Heart right ventricle (tissue), 16 donors: ENCODE measurements around the gene DNAH17. TPM values are rescaled to one million over a fixed set of nuclear protein-coding genes. Genes with fewer than 3 reads are reported as not detected.
A peak's percentile ranks its signal among the peaks of the same experiment; 100 is the strongest.

Experiments
- ATAC-seq, 8 donors: fragments of 200-7000 bp; cut with Tn5 transposase; one replicate each; pipeline ENCODE4 v1.9.1; 2020; ENCODE audit warnings: mild to moderate bottlenecking in 8 of 8, moderate library complexity in 8 of 8, moderate number of reproducible peaks in 1 of 8
- DNase-seq, 2 donors: peaks; one replicate each; pipeline ENCODE4 v3.0.0-alpha.2; 2020
- H3K27ac ChIP-seq, 10 donors: fragments of 200-600 bp; sonication (generic) in 2 of 10; one replicate each; pipeline versions ENCODE4 v1.5.0 to v1.8.0; 2020 to 2022; ENCODE audit warnings: mild to moderate bottlenecking in 3 of 10
- H3K27me3 ChIP-seq, 7 donors: fragments of 200-600 bp; one replicate each; pipeline ENCODE4 v1.8.0; 2021 to 2022; ENCODE audit warnings: mild to moderate bottlenecking in 2 of 7
- H3K36me3 ChIP-seq, 9 donors: fragments of 200-600 bp; sonication (generic) in 1 of 9; one replicate each; pipeline versions ENCODE4 v1.5.0 to v1.8.0; 2020 to 2022; ENCODE audit warnings: mild to moderate bottlenecking in 2 of 9
- H3K4me1 ChIP-seq, 9 donors: fragments of 200-600 bp; sonication (generic) in 1 of 9; one replicate each; pipeline versions ENCODE4 v1.5.0 to v1.8.0; 2020 to 2022; ENCODE audit warnings: mild to moderate bottlenecking in 4 of 9
- H3K4me3 ChIP-seq, 10 donors: fragments of 200-600 bp; sonication (generic) in 2 of 10; one replicate each; pipeline versions ENCODE4 v1.5.0 to v1.8.0; 2020 to 2022; ENCODE audit warnings: mild to moderate bottlenecking in 7 of 10, moderate library complexity in 2 of 10
- H3K9me3 ChIP-seq, 11 donors: fragments of 200-600 bp in 10 of 11; sonication (generic) in 2 of 11; one replicate each; pipeline versions ENCODE4 v1.5.0 to v1.8.0; 2013 to 2022; ENCODE audit warnings: mild to moderate bottlenecking in 2 of 11, control low read depth in 1 of 11, moderate library complexity in 1 of 11
- WGBS, 2 donors: extraction: QIAGEN DNeasy Blood & Tissue Kit; methylation state at CpG; one replicate each; pipeline ENCODE4 v1.1.7; 2013; ENCODE audit warnings: inconsistent platforms in 1 of 2; 5-methylcytosine and 5-hydroxymethylcytosine counted together
- intact Hi-C, 10 donors: fragments of 100-400 bp; cut with DNase I; formaldehyde crosslinking; loops; one replicate each; pipeline versions ENCODE4 v1.11.1 to v1.14.2; 2022
- polyA plus RNA-seq, 2 donors: library from polyadenylated mRNA; stranded (reverse); fragments of 200-250 nt; gene quantifications; one replicate each; pipeline ENCODE4 v1.2.3, GENCODE V29; 2013
- total RNA-seq, 10 donors: library from RNA; stranded (reverse); fragmentation: NEBNext Ultra II Directional in 3 of 10; extraction: Animal tissue kit (Norgen Biotek cat#: 25700) in 3 of 10; gene quantifications; one replicate each; pipeline versions ENCODE4 v1.2.1 to v1.2.4, GENCODE V29; 2021 to 2023
- TF ChIP-seq, protein P1 (sequence below), 9 donors: fragments of 200-600 bp; sonication (generic) in 2 of 9; IDR thresholded peaks; one replicate each; pipeline versions ENCODE4 v1.5.0 to v1.8.0; 2021 to 2022; ENCODE audit warnings: antibody characterized with exemption in 9 of 9, mild to moderate bottlenecking in 5 of 9, moderate library complexity in 1 of 9
- donor health status: Arrhythmogenic right ventricular cardiomyopathy.
- donor health status: ischemic (EF 13 %, LVEDD 7.1; RV severe dilation, severe dysfunction).
- donor health status: healthy with polysubstance abuse.
- donor health status: DM: no; HTN: yes; CAD: no.
- donor health status: DM: no; HTN: no; CAD: no.
- donor health status: ischemic (EF 25% LVEDD 6.9; RV normal size, moderate dysfunction).
- donor health status: ischemic (EF 25% LVEDD 5.7; RV mildly dilated, moderate dysfunction).
- donor health status: healthy.
- donor health status: DM: yes; HTN: yes; CAD: no.
- donor health status: Ischemic cardiomyopathy.
- donor health status: ischemic (EF 35%, LVEDD 5.7; RV mildly dilated, moderate dysfunction).
- donor health status: nonischemic (EF 11% LVEDD 7.7; RV severe dilation, severe dysfunction).
- donor health status: DM: yes; HTN: yes; CAD: no.
- donor health status: PGD.
- donor health status: ischemic (EF 29% LVEDD 5.4; RV normal size, mild dysfunction).
- donor health status: nonischemic (EF 23%, LVEDD 6.1; RV moderate dilation, normal function).

DNAH17 gene
- total and polyA plus RNA-seq, 12 donors = 0.05 to 0.30 (median 0.09) TPM; not detected in 4

DNA sequence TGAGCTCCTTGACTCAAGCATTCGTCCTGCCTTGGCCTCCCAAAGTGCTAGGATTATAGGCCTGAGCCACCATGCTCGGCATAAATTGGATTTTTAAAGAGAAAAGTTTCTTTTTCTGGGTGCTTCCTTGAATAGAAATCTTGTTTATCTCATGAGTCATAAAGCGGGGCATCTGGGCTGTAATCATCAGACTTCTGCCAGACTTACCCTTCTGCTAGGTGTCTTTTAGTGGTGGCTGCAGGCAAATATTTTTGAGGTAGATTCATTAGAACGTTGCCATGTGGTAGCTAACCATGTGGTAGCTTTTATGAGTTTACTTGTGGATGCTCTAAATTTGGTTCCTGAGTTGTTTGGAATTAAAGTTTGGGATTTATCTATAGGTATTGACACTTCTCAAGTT lies 185.4 kb downstream of the DNAH17 start:
- TF ChIP-seq, protein P1, sequence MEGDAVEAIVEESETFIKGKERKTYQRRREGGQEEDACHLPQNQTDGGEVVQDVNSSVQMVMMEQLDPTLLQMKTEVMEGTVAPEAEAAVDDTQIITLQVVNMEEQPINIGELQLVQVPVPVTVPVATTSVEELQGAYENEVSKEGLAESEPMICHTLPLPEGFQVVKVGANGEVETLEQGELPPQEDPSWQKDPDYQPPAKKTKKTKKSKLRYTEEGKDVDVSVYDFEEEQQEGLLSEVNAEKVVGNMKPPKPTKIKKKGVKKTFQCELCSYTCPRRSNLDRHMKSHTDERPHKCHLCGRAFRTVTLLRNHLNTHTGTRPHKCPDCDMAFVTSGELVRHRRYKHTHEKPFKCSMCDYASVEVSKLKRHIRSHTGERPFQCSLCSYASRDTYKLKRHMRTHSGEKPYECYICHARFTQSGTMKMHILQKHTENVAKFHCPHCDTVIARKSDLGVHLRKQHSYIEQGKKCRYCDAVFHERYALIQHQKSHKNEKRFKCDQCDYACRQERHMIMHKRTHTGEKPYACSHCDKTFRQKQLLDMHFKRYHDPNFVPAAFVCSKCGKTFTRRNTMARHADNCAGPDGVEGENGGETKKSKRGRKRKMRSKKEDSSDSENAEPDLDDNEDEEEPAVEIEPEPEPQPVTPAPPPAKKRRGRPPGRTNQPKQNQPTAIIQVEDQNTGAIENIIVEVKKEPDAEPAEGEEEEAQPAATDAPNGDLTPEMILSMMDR (IDR thresholded peaks at IDR 0.05) = no peak
- intact Hi-C loops = no loop called here
- DNase-seq (no peak), ATAC-seq (no peak)
- Histone ChIP-seq H3K4me3 (no peak overlapping the region), H3K27me3 (no peaks in the 10 kb centered on the region), H3K4me1 (peaks cover 21 to 89% (median 80%) of the 10 kb centered on the region in 9 donors), H3K36me3 (peaks cover 0 to 68% (median 0%) of the 10 kb centered on the region in 9 donors), H3K27ac (peak overlapping the region in 5 of 10 donors; percentile 3 to 99 (median 89)), H3K9me3 (no peaks in the 10 kb centered on the region)
- WGBS, 2 donors = 73 to 87% methylated on average over 4 of the region's 4 CpGs

DNA sequence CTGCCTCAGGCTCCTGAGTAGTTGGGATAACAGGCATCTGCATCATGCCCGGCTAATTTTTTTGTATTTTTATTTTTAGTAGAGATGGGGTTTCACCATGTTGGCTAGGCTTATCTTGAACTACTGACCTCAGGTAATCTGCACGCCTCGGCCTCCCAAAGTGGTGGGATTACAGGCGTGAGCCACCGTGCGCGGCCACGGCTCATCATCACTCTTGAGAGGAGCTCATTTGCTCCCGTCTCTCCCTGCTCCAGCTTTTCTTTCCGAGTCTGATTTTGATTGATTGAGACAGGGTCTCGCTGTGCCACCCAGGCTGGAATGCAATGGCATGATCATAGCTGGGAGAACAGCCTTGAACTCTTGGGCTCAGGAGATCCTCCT lies 186.2 kb downstream of the DNAH17 start:
- 92 to 95% methylated on average over 11 of the region's 11 CpGs for WGBS, 2 donors
- peaks cover 0 to 60% (median 0%) of the 10 kb centered on the region in 9 donors for H3K36me3 ChIP-seq
- no peaks in the 10 kb centered on the region for H3K9me3 ChIP-seq
- no peaks in the 10 kb centered on the region for H3K27me3 ChIP-seq
- H3K4me3 ChIP-seq = no peak overlapping the region
- ATAC-seq = no peak
- TF ChIP-seq, protein P1 (IDR thresholded peaks at IDR 0.05) = no peak
- intact Hi-C loops = no loop called here
- H3K4me1 ChIP-seq = peaks cover 14 to 89% (median 80%) of the 10 kb centered on the region in 9 donors
- H3K27ac ChIP-seq = peak overlapping the region in 7 of 10 donors; percentile 11 to 99 (median 88)
- DNase-seq = peak in 1 of 2 donors; percentile 2

DNA sequence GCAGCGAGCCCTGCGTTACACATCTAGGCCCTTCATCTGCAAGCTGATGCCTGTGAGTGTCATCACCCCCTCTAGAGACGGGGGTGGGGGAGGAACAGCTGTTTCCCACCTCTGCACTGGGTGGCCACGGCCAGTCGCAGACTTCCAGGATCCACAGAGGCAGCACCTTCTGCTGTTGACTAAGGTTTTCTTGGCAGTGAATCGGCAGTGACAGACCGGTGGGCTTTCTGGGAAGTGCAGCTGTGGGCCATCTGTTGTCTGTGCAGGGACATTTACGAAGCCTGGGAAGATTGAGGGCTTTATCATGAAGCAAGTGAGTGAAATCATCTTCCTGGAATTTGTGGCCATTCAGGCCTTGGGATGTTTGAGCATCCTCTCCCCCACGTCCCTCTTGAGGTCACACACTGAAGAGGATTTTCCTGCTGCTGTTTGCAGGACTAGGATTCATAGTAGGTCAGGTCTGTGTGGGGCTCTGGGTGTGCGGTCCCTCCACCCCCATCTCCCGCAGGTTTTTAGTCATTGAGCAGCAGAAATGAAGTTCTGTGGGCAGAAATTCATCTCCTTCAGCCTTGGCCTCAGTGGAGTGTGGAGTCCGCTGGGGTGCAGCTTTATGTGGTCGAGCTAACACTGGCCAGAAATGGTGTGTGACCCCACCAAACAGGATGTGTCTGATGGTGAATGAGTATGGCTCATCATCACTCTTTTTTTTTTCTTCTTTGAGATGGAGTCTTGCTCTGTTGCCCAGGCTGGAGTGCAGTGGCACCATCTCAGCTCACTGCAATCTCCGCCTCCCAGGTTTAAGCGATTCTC lies 186.8 kb downstream of the DNAH17 start:
- no peaks in the 10 kb centered on the region for H3K9me3 ChIP-seq
- no peak overlapping the region for H3K4me3 ChIP-seq
- H3K27me3 ChIP-seq = no peaks in the 10 kb centered on the region
- ATAC-seq (peak in 5 of 8 donors; percentile 25 to 71 (median 42)), DNase-seq (peak; percentile 14 to 38)
- WGBS, 2 donors = 50 to 59% methylated on average over 15 of the region's 15 CpGs
- TF ChIP-seq, protein P1 (IDR thresholded peaks at IDR 0.05) = peak in 1 of 9 donors; percentile 13
- H3K4me1 ChIP-seq = peaks cover 16 to 89% (median 80%) of the 10 kb centered on the region in 9 donors
- peaks cover 0 to 54% (median 0%) of the 10 kb centered on the region in 9 donors for H3K36me3 ChIP-seq
- intact Hi-C loops = no loop called here
- peak overlapping the region in 9 of 10 donors; percentile 3 to 99 (median 64) for H3K27ac ChIP-seq

DNA sequence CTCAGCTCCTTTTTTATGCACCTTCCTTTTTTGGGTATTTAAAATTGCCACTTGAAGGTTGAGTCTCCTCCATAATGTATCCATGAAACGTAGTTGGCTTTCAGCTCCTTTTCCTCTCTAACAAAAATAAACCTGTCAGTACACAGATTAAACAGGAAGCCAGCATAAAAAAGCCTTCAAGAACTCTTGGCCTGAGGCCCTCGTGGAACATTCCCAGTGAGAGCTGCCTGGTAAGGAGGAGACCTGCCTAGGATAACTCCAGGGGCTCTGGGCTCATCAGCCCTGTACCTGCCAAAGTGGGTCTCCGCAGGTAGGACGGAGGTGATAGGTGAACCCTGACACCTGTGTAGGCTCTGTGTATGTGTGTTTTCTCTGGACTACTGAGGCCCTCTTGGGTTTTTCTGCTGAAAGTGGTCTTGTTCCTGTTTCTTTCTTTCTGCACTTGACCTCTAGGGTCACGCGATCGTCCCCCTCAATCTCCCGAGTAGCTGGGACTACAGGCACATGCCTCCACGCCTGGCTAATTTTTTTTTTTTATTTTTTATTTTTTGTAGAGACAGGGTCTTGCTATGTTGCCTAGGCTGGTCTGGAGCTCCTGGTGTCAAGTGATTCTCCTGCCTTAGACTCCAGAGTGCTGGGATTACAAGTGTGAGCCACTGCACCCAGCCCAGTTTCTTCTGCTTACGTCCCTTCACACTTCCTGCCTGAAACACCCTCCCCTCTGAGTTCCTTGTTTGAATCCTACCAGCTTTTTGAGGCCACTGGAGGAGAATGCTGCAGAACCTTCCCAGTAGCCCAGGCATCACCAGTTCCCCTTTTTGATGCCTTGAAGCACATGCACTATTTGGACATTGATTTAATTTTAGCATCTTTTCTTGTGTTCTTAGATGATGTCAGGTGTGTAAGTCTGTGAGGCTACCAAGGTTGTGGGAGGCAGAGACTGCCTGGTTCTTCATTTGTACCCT lies 188.9 kb downstream of the DNAH17 start:
- TF ChIP-seq, protein P1 (IDR thresholded peaks at IDR 0.05) = no peak
- no peaks in the 10 kb centered on the region for H3K9me3 ChIP-seq
- peaks cover 22 to 96% (median 87%) of the 10 kb centered on the region in 9 donors for H3K4me1 ChIP-seq
- H3K27me3 ChIP-seq = no peaks in the 10 kb centered on the region
- peaks cover 0 to 36% (median 0%) of the 10 kb centered on the region in 9 donors for H3K36me3 ChIP-seq
- peak overlapping the region in 3 of 10 donors; percentile 8 to 24 (median 15) for H3K4me3 ChIP-seq
- intact Hi-C loops = no loop called here
- DNase-seq = peak; percentile 32 to 65
- 38% methylated on average over 10 of the region's 10 CpGs for WGBS, 2 donors
- peak; percentile 24 to 64 (median 55) for ATAC-seq
- H3K27ac ChIP-seq = peak overlapping the region; percentile 6 to 99 (median 79)
